Stimulated activated CD4-positive, alpha-beta T cell treated with anti-CD3 and anti-CD28 coated beads, Interleukin-2, amount 100 ng/mL, for 4 hours (primary cell): ENCODE data around the gene TENM3.

Experiments used
- DNase-seq: peaks from one replicate; pipeline ENCODE4 v3.0.0-alpha.2; 2020; ENCODE audit warnings: low read depth

TENM3 gene

DNA sequence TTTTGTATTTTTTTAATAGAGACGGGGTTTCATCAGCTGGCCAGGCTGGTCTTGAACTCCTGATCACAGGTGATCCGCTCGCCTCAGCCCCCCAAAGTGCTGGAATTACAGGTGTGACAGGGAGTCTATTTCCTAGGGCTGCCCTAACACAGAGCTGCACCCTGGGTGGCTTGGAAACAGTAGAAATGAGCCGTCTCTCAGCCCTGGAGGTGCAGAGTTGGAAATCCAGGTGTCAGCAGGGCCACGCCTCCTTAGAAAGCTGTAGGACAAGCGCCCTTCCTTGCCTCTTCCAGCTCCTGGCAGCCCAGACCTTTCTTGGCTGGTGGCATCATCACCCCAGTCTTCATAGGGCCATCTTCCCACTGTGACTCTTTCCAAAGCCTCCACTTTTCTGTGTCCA is 602.4 kb downstream of the TENM3 start:
- DNase-seq, result no peak

DNA sequence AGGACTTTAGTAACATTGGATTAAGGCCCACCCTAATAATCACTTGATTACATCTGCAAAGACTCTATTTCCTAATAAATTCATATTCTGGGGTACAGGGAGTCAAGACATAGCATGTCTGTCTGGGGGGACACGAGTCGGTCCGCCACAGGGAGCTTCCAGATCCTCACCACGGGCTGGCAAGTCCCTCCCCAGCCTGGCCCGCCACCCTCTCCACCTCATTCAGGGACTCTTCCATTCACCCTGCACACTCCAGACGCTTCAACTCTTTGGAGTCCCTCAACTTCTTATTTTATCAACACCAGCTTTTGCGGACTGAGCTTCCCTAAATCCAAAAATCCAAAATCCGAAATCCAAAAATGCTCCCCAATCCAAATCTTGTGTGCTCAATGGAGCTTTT is 602.8 kb downstream of the TENM3 start:
- DNase-seq, result no peak

DNA sequence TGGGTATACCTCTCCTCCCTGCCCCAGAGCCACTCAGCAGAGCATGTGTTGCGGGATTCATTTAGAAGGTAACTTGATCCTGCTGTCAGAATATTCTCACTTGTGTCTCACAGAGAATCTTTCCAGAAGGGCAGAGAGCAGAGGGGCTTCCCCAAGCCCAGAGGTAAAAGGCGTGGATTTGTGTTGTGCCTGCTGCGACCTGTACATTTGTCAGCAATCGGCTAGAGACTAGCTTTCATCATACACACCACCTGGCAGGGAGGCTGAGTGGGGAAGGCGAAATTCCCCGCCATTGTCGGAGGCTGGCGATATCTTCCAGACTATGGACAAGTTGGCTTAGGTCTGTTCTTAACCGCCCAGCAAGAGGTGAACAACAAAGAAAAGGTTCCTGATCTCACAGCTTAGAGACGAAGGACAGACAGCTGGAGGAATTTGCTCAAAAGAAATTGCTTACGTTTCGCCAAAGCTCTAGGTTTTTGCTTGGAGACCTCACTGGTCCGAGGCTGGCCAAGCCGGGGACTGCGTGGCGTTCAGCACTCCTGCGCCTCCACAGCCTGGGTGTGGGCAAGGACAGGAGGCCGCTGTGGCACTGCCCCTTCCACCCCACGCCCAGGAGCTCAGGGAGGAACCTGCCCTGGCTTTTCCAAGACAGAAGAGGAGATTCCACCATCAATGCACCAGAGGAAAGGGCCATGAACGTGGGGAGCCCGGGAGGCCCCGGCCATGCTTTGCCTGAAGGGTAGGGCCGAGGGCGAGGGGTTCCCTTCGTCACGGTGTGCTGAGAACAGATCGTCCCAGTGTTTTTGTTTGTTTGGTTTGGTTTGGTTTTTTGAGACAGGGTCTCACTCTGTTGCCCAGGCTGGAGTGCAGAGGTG is 604.6 kb downstream of the TENM3 start:
- no peak for DNase-seq

DNA sequence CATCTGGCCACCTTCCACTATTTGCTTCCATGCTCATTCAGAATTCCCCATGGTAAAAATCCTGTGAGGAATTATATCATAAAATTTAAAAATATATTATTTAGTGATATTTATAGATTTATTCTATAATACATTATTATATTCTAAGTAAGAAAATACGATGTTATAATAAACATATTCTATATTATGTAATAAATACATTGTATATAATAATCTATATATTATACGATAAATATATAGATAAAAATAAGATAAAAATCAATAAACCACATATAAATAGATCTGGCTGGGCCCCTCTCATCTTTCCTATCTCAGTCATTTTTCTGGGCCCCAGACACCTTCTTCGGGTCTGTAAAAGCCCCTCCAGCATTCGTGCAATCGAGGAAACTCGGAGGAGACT is 605.5 kb downstream of the TENM3 start:
- DNase-seq, result no peak
